OCI-LY1 (cell line): ENCODE results near the gene LCAT.

ENCODE experiments used
- H2AFZ ChIP-seq: fragments of 200-600 bp; sonication (generic), shearing (Covaris generic); 2 replicates; pipeline ENCODE4 v1.6.0; 2014; ENCODE audit warnings: antibody characterized with exemption, mild to moderate bottlenecking, low read length
- H3F3A ChIP-seq: fragments of 200-600 bp; sonication (generic), shearing (Covaris generic); 2 replicates; pipeline ENCODE4 v1.6.0; 2014; ENCODE audit warnings: mild to moderate bottlenecking, antibody characterized with exemption, low read length, moderate library complexity; ENCODE audit not compliant: insufficient read depth
- H3K27ac ChIP-seq: fragments of 200-600 bp; sonication (generic); 2 replicates; pipeline ENCODE4 v1.5.1; 2014; ENCODE audit warnings: low read length, mixed run types, mild to moderate bottlenecking, low read depth; ENCODE audit not compliant: poor library complexity, severe bottlenecking
- H3K27me3 ChIP-seq: fragments of 200-600 bp; sonication (generic); 2 replicates; pipeline ENCODE4 v1.6.0; 2014; ENCODE audit warnings: antibody characterized with exemption, mild to moderate bottlenecking, low read length, moderate library complexity; ENCODE audit not compliant: insufficient read depth
- H3K36me3 ChIP-seq: fragments of 200-600 bp; sonication (generic); 2 replicates; pipeline ENCODE4 v1.6.1; 2014; ENCODE audit warnings: mild to moderate bottlenecking, antibody characterized with exemption, low read length, moderate library complexity, mixed read lengths; ENCODE audit not compliant: insufficient read depth
- H3K4me1 ChIP-seq: fragments of 200-600 bp; sonication (generic); 2 replicates; pipeline ENCODE4 v1.5.1; 2014; ENCODE audit warnings: mild to moderate bottlenecking, low read length, moderate library complexity; ENCODE audit not compliant: insufficient read depth, severe bottlenecking
- H3K4me2 ChIP-seq: fragments of 200-600 bp; sonication (generic), shearing (Covaris generic); 2 replicates; pipeline ENCODE4 v1.6.1; 2014; ENCODE audit warnings: low read length
- H3K4me3 ChIP-seq: fragments of 200-600 bp; sonication (generic); 2 replicates; pipeline ENCODE4 v1.5.1; 2014; ENCODE audit warnings: low read length, low read depth, mild to moderate bottlenecking, mixed read lengths; ENCODE audit not compliant: poor library complexity, severe bottlenecking
- H3K79me2 ChIP-seq: fragments of 200-600 bp; shearing (Covaris generic); 2 replicates; pipeline ENCODE4 v1.6.1; 2016; ENCODE audit warnings: mixed run types, low read length, mixed read lengths; ENCODE audit not compliant: insufficient read depth
- H3K9ac ChIP-seq: fragments of 200-600 bp; sonication (generic), shearing (Covaris generic); 2 replicates; pipeline ENCODE4 v1.6.1; 2014; ENCODE audit warnings: mild to moderate bottlenecking, low read length, mixed read lengths
- H3K9me2 ChIP-seq: fragments of 200-600 bp; sonication (generic), shearing (Covaris generic); 2 replicates; pipeline ENCODE4 v1.6.1; 2014; ENCODE audit warnings: low read depth, mild to moderate bottlenecking, low read length, mixed read lengths
- H3K9me3 ChIP-seq: fragments of 200-600 bp; shearing (Covaris generic); 2 replicates; pipeline ENCODE4 v1.6.1; 2014; ENCODE audit warnings: low read length, mixed read lengths
- H4K20me1 ChIP-seq: fragments of 200-600 bp; sonication (generic), shearing (Covaris generic); 2 replicates; pipeline ENCODE4 v1.6.0; 2016; ENCODE audit warnings: mild to moderate bottlenecking, low read length; ENCODE audit not compliant: insufficient read depth
- EZH2 ChIP-seq: fragments of 200-600 bp; sonication (generic), shearing (Covaris generic); IDR thresholded peaks from 2 replicates; pipeline ENCODE4 v1.8.0; 2017; ENCODE audit warnings: borderline replicate concordance, mixed run types, mild to moderate bottlenecking, antibody characterized with exemption, low read length, moderate library complexity, mixed read lengths
- TF ChIP-seq, protein P1 (sequence below): fragments of 200-600 bp; sonication (generic), shearing (Covaris generic); IDR thresholded peaks from 2 replicates; pipeline ENCODE4 v1.5.1; 2017; ENCODE audit warnings: mild to moderate bottlenecking, antibody characterized with exemption, low read length, moderate library complexity, mixed read lengths

Gene LCAT

DNA sequence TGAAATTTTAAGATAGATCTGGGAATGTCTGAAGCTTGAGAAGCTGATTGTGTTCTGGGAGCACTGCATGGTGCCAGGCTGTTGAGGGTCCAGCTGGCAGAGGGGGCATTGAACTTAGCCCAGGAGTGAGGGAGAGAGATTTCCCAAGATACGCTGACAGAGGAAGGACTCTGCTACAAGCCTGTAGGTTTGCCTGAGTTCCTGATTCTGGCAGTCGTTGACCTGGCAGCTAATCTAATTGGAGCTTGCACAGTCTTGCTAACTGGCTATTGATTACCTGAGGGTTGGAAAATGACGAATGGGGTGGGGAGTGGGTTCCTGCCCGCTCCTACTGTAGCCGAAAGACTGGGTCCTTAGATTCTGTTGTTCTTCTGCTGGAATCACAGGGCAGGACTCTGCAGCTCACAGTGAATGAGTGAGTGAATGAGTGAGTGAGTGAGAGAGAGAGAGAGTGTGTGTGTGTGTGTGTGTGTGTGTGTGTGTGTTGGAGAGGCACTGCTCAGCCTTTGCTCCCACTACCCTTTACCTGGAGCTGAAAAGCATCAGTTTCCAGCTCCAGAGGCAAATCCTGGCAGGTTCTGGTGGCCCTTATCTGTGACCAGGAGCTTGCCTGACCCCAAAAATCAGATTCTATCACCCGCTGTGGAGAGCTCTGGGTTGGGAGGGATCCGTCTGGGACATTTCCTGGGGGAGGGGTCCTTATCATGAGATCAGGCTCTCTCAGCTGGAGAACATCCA, 29.0 kb downstream of the LCAT start:
- Histone ChIP-seq H3K4me3 (no peak overlapping the region), H3K79me2 (no peaks in the 10 kb centered on the region), H3K27me3 (no peaks in the 10 kb centered on the region), H3F3A (no peaks in the 10 kb centered on the region), H3K9me3 (no peaks in the 10 kb centered on the region), H3K36me3 (peaks cover 15% of the 10 kb centered on the region; the same call in 1 of the 2 replicates), H2AFZ (no peak overlapping the region), H3K27ac (no peak overlapping the region), H3K4me1 (no peaks in the 10 kb centered on the region), H3K9ac (no peak overlapping the region), H3K4me2 (no peak overlapping the region), H4K20me1 (no peaks in the 10 kb centered on the region), H3K9me2 (no peaks in the 10 kb centered on the region)
- TF ChIP-seq, protein P1, sequence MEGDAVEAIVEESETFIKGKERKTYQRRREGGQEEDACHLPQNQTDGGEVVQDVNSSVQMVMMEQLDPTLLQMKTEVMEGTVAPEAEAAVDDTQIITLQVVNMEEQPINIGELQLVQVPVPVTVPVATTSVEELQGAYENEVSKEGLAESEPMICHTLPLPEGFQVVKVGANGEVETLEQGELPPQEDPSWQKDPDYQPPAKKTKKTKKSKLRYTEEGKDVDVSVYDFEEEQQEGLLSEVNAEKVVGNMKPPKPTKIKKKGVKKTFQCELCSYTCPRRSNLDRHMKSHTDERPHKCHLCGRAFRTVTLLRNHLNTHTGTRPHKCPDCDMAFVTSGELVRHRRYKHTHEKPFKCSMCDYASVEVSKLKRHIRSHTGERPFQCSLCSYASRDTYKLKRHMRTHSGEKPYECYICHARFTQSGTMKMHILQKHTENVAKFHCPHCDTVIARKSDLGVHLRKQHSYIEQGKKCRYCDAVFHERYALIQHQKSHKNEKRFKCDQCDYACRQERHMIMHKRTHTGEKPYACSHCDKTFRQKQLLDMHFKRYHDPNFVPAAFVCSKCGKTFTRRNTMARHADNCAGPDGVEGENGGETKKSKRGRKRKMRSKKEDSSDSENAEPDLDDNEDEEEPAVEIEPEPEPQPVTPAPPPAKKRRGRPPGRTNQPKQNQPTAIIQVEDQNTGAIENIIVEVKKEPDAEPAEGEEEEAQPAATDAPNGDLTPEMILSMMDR, result no peak
- no peak for TF ChIP-seq EZH2

DNA sequence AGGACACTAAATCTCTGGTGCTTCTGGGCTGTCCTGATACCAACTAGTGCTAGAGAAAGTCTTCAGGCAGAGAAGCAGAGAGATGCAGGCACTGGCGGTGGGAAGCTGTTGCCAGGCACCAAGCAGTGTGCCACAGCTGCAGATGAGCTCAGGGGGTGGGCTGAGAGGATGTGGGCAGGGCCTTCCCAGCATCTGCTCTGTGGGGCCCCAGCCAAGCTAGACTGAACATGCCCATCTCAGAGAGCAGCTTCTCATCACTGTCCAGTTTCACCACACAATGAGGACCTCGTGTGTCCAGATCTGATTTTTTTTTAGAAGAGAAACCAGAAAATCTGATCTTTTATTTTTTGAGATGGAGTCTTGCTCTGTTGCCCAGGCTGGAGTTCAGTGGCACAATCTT, 33.8 kb downstream of the LCAT start:
- H3K9me2 ChIP-seq, result no peaks in the 10 kb centered on the region
- TF ChIP-seq, protein P1, result no peak
- no peaks in the 10 kb centered on the region for H4K20me1 ChIP-seq
- no peak overlapping the region for H3K9ac ChIP-seq
- H3F3A ChIP-seq, result no peaks in the 10 kb centered on the region
- no peaks in the 10 kb centered on the region for H3K4me1 ChIP-seq
- H2AFZ ChIP-seq, result no peak overlapping the region
- H3K79me2 ChIP-seq, result no peaks in the 10 kb centered on the region
- no peaks in the 10 kb centered on the region for H3K27me3 ChIP-seq
- no peaks in the 10 kb centered on the region for H3K9me3 ChIP-seq
- no peak overlapping the region for H3K4me2 ChIP-seq
- no peak overlapping the region for H3K4me3 ChIP-seq
- H3K36me3 ChIP-seq, result peaks cover 18% of the 10 kb centered on the region
- no peak overlapping the region for H3K27ac ChIP-seq

DNA sequence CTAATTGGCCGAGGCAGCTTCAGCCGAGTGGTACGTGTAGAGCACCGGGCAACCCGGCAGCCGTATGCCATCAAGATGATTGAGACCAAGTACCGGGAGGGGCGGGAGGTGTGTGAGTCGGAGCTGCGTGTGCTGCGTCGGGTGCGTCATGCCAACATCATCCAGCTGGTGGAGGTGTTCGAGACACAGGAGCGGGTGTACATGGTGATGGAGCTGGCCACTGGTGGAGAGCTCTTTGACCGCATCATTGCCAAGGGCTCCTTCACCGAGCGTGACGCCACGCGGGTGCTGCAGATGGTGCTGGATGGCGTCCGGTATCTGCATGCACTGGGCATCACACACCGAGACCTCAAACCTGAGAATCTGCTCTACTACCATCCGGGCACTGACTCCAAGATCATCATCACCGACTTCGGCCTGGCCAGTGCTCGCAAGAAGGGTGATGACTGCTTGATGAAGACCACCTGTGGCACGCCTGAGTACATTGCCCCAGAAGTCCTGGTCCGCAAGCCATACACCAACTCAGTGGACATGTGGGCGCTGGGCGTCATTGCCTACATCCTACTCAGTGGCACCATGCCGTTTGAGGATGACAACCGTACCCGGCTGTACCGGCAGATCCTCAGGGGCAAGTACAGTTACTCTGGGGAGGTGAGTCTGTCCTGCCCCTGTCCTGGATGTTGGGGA, 34.7 kb downstream of the LCAT start:
- Histone ChIP-seq H4K20me1 (no peaks in the 10 kb centered on the region), H3K79me2 (no peaks in the 10 kb centered on the region), H3K9me3 (no peaks in the 10 kb centered on the region), H3K9me2 (no peaks in the 10 kb centered on the region), H3K4me2 (no peak overlapping the region), H3K27me3 (no peaks in the 10 kb centered on the region), H3K9ac (no peak overlapping the region), H3K36me3 (peaks cover 18% of the 10 kb centered on the region), H3F3A (no peaks in the 10 kb centered on the region), H3K4me3 (no peak overlapping the region), H3K27ac (no peak overlapping the region), H2AFZ (no peak overlapping the region), H3K4me1 (no peaks in the 10 kb centered on the region)
- TF ChIP-seq, protein P1, result no peak
- TF ChIP-seq EZH2, result no peak
